ENCODE results near the gene DYRK1A.
"Not testable (repeated sequence)": the region's sequence is repeated elsewhere in the genome, so short reads cannot be mapped to it uniquely, and the experiment has no call there.

DYRK1A gene

DNA sequence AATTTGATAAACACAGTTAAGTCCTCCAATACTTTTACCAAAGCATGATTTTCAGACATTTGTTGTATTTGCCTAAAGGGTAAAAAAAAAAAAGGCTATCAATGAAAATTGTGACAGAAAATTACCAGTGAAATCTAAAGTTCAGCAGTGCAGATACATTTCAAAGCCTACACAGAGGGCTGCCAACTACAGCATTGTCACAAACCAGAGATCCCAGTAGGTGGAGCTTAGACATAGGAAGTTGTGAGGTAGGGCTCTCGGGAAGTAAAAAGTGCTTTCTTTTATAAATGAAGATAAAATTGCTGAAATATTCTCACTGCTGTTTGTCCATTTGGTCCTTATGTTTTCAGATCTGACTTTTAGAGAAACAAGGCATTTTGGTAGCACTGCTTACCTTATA is 123.0 kb downstream of the DYRK1A start:
- DNase-seq = no peak

DNA sequence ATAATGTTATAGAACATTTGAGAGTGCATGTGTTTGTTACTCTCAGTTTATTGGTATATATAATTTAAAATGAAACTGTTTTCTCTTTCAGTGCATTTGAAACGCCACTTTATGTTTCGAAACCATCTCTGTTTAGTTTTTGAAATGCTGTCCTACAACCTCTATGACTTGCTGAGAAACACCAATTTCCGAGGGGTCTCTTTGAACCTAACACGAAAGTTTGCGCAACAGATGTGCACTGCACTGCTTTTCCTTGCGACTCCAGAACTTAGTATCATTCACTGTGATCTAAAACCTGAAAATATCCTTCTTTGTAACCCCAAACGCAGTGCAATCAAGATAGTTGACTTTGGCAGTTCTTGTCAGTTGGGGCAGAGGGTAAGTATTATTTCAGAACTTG is 123.5 kb downstream of the DYRK1A start:
- DNase-seq = no peak

DNA sequence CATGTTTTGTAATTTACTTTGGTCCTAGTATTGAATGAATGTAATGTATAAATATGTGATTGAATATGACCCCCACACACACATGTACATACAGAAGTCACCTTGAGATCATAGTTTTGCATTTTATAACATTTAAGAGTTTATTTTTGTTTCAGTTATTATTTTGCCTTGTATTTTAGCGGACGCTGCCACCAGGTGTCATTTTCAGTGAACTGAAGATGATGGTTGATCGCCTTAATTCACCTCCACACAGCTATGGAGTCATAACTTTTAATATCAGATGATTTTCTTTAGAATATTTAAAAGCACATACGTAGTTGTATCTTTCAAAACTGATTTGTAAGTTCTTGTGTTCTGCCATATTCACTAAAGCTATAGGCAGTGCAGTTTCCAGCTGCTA is 130.4 kb downstream of the DYRK1A start:
- no peak for DNase-seq

DNA sequence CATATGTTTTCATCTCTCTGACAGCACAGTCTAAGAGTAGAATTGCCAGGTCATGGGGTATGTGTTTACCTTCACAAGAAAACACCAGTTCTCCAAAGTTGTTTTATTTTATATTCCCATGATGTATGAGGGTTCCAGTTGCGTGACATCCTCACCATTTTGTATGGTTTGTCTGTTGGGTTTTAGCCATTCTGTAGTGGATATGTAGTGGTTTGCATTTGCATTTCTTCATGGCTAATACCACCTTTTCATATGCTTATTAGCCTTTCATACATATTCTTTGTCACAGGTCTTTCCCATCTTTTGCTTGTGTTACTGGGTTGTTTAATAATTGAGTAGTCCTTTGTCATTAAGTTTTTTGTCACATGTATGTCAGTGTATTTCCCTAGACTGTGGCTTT is 132.1 kb downstream of the DYRK1A start:
- DNase-seq = no peak

GRCh38 chr21:37502947-37503346 is 136.4 kb downstream of the DYRK1A start:
- DNase-seq = no peak

GRCh38 chr21:37503848-37504467 is 137.4 kb downstream of the DYRK1A start:
- peak; percentile 28 for DNase-seq

GRCh38 chr21:37505963-37506362 is 139.4 kb downstream of the DYRK1A start:
- no peak for DNase-seq

DNA sequence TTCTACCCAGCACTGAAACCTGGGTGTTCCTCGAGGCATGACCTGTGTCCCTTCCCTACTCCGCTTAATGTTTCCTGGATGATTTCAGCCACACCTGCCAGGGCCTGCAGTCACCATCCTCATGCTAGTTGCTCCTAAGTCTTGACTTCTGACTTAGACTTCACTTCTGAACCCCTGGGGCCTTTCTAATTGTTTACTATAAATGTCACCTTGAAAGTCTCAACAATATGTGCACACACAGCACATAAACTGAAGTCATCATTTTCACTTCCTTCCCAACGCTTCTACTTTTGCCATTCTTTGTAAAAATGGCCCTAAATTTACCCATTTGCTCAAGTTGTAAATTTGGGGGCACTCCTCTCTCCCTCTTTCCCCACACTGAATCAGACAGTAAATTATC is 141.1 kb downstream of the DYRK1A start:
- no peak for DNase-seq

- DNase-seq = no peak
These were observed 141.8 kb downstream of the DYRK1A start for GRCh38 chr21:37508341-37508740.

- no peak for DNase-seq
These were observed 143.3 kb downstream of the DYRK1A start for GRCh38 chr21:37509802-37510393.

DNA sequence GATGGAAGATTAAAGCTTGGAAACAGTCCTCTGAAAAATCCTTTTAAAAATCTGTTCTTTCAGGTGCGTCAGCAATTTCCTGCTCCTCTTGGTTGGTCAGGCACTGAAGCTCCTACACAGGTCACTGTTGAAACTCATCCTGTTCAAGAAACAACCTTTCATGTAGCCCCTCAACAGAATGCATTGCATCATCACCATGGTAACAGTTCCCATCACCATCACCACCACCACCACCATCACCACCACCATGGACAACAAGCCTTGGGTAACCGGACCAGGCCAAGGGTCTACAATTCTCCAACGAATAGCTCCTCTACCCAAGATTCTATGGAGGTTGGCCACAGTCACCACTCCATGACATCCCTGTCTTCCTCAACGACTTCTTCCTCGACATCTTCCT is 145.3 kb downstream of the DYRK1A start:
- DNase-seq = no peak

DNA sequence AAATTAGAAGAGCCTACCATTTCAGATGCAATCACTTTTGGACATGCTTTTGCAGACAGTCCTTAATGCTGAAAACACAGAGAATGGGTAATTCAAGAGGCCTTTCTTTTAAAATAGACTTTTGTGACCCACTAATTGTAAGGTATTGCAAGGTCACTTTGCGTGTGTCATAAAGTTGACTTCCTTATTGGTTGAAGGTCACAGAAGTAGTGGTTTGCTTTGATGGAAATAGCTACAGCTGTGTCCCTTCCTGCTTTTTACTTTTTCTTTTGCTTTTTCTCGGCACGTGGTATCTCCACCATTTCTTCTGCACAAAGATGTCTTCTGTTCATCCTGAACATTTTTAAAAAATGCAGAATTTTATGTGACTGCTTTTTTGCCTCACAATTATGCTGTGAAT is 146.8 kb downstream of the DYRK1A start:
- DNase-seq = no peak

- no peak for DNase-seq
These were observed 147.6 kb downstream of the DYRK1A start for GRCh38 chr21:37514038-37514667.

- DNase-seq = no peak
These were observed 150.4 kb downstream of the DYRK1A start for GRCh38 chr21:37516998-37517397.

- no peak for DNase-seq
These were observed 154.2 kb downstream of the DYRK1A start for GRCh38 chr21:37520801-37521200.

- no peak for DNase-seq
These were observed 155.1 kb downstream of the DYRK1A start for GRCh38 chr21:37521658-37522057.

DNA sequence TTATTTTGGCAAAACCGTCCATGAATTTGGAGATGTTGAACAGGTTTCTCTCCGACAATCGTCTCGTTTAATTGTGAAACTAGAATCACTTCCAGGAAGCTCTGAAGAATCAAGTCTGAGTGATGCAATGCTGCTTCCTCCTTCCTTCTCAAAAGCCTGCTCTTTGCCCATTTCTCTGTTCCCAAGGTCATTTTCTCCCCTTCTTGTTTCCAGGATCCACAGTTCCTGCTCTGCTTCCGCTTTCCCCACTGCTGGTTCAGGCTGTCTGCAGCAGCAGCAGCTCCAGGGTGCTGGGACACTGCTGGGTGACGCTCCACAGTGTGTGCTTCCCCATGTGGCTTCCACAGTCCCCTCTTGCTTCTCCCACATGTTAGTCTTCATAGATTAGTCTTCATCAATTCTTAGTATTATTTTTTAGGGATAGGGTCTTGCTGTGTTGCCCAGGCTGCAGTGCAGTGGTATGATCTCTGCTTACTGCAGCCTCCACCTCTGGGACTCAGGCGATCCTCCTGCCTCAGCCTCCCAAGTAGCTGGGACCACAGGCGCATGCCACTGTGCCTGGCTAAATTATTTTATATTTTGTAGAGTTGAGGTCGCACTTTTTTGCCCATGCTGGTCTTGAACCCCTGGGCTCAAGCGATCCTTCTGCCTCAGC is 156.2 kb downstream of the DYRK1A start:
- no peak for DNase-seq

GRCh38 chr21:37524944-37525343 is 158.4 kb downstream of the DYRK1A start:
- DNase-seq = not testable (repeated sequence)

DNA sequence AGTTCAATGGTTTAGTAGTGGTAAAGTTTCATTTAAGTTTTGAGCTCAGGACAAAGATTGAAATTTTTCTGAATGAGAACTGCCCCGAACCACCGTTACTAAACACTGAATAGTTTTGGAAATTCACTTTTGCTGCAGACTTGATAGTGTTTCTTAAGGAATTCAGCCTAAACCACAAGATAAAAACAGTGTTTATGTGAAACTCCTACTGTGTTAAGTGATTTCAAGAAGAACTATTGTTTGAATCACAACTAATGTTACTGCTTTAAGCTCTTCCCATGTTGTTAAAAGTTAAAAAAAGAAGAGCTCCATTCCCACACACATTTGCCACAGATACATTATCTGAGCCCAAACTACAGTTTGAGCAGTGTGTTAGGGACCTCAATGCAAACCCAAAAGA is 159.2 kb downstream of the DYRK1A start:
- no peak for DNase-seq

GRCh38 chr21:37527103-37527502 is 160.5 kb downstream of the DYRK1A start:
- DNase-seq = no peak

- DNase-seq = no peak
These were observed 161.1 kb downstream of the DYRK1A start for GRCh38 chr21:37527716-37528115.

- DNase-seq = no peak
These were observed 161.8 kb downstream of the DYRK1A start for GRCh38 chr21:37528150-37528937.

- DNase-seq = no peak
These were observed 163.1 kb downstream of the DYRK1A start for GRCh38 chr21:37529649-37530048.
